Nephron (organoid): ENCODE measurements around the gene LY6G5C.
A peak's percentile ranks its signal among the peaks of the same experiment; 100 is the strongest.

Experiments
- H3K27ac Mint-ChIP-seq, 3 experiments: 2 replicates each; pipeline ENCODE4 v1.8.0; 2020; ENCODE audit warnings: mixed read lengths in 3 of 3, mild to moderate bottlenecking in 2 of 3, moderate library complexity in 1 of 3
- H3K27me3 Mint-ChIP-seq: 2 replicates; pipeline ENCODE4 v1.8.0; 2021; ENCODE audit warnings: low read depth, mild to moderate bottlenecking, moderate library complexity, mixed read lengths
- H3K36me3 Mint-ChIP-seq: 2 replicates; pipeline ENCODE4 v1.8.0; 2020; ENCODE audit warnings: low read depth, mixed read lengths
- H3K4me1 Mint-ChIP-seq: 2 replicates; pipeline ENCODE4 v1.8.0; 2020; ENCODE audit warnings: mixed read lengths
- H3K4me3 Mint-ChIP-seq, 3 experiments: 2 replicates each; pipeline ENCODE4 v1.8.0; 2020; ENCODE audit warnings: mild to moderate bottlenecking in 3 of 3, mixed read lengths in 3 of 3, moderate library complexity in 2 of 3
- H3K9me3 Mint-ChIP-seq: 2 replicates; pipeline ENCODE4 v1.8.0; 2020; ENCODE audit warnings: mixed read lengths
- CTCF ChIP-seq, 3 experiments: fragments of 200-600 bp; sonication (generic); IDR thresholded peaks; one replicate each; pipeline ENCODE4 v1.5.0; 2021; ENCODE audit warnings: antibody characterized with exemption in 3 of 3; ENCODE audit not compliant: unreplicated experiment in 3 of 3

Gene LY6G5C

DNA sequence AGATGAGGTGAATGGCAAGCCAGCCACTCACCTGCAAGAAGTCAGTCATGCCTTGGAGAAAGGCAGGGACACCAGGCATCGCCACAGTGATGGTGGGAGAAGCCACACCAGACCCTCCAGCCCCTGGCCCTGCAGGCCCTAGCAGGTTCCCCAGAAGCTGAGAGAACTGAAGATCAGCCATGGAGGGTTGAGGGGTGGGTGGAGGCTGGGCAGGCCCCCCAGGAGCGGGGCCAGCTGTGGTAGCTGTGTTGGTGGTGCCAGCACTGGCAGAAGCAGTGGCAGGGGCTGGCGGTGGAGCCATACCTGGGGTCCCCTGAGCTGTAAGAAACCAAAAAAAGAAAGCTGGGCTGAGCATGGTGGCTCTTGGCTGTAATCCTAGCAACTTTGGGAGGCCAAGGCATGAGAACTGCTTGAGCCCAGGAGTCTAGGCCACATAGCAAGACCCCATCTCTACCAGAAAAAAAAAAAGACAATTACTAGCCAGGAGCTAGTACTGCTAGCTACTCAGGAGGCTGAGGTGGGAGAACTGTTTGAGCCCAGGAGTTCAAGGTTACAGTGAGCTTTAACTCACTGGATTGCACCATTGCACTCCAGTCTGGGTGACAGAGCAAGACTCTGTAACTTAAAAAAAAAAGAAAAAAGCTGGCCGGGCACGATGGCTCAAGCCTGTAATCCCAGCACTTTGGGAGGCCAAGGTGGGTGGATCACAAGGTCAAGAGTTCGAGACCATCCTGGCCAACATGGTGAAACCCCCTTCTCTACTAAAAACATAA is 37.9 kb downstream of the LY6G5C start:
- Mint-ChIP-seq H3K4me3 (no peak overlapping the region), H3K36me3 (peaks cover 68% of the 10 kb centered on the region), H3K4me1 (no peaks in the 10 kb centered on the region), H3K27ac (no peak overlapping the region), H3K9me3 (no peaks in the 10 kb centered on the region), H3K27me3 (no peaks in the 10 kb centered on the region)
- no peak for TF ChIP-seq CTCF (IDR thresholded peaks at IDR 0.05; ENCODE audit: unreplicated experiment in 3 of 3)

GRCh38 chr6:31641370-31641769 is 39.5 kb downstream of the LY6G5C start:
- TF ChIP-seq CTCF (IDR thresholded peaks at IDR 0.05; ENCODE audit: unreplicated experiment in 3 of 3), result no peak
- Mint-ChIP-seq H3K36me3 (peaks cover 71% of the 10 kb centered on the region), H3K4me1 (no peaks in the 10 kb centered on the region), H3K9me3 (no peaks in the 10 kb centered on the region), H3K4me3 (no peak overlapping the region), H3K27me3 (no peaks in the 10 kb centered on the region), H3K27ac (no peak overlapping the region)

DNA sequence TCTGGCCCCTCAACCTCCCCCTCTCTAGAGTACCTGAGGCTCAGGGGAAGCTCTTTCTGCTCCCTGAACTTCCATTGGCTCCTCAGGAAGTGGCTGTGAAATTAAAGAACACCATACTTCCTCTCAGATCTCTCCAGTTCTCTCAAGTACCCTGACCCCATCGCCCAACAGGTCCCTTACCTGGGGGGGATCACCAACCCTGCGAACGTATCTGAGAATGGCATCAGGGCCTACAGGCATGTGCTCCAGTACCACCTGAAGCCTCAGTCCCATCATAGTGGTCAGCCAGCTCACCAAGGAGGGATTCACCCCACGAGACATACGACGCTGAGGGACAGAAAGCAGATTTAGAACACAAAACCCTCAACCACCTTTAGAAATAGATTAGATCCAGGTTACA is 40.3 kb downstream of the LY6G5C start:
- H3K4me3 Mint-ChIP-seq, result no peak overlapping the region
- no peaks in the 10 kb centered on the region for H3K4me1 Mint-ChIP-seq
- peaks cover 73% of the 10 kb centered on the region for H3K36me3 Mint-ChIP-seq
- no peaks in the 10 kb centered on the region for H3K27me3 Mint-ChIP-seq
- TF ChIP-seq CTCF (IDR thresholded peaks at IDR 0.05; ENCODE audit: unreplicated experiment in 3 of 3), result no peak
- H3K27ac Mint-ChIP-seq, result no peak overlapping the region
- no peaks in the 10 kb centered on the region for H3K9me3 Mint-ChIP-seq

GRCh38 chr6:31639449-31639861 is 41.4 kb downstream of the LY6G5C start:
- H3K36me3 Mint-ChIP-seq, result peaks cover 72% of the 10 kb centered on the region
- TF ChIP-seq CTCF (IDR thresholded peaks at IDR 0.05; ENCODE audit: unreplicated experiment in 3 of 3), result no peak
- H3K27ac Mint-ChIP-seq, result peak overlapping the region in 1 of 3 experiments; percentile 35
- H3K9me3 Mint-ChIP-seq, result no peaks in the 10 kb centered on the region
- no peak overlapping the region for H3K4me3 Mint-ChIP-seq
- no peaks in the 10 kb centered on the region for H3K4me1 Mint-ChIP-seq
- H3K27me3 Mint-ChIP-seq, result no peaks in the 10 kb centered on the region

DNA sequence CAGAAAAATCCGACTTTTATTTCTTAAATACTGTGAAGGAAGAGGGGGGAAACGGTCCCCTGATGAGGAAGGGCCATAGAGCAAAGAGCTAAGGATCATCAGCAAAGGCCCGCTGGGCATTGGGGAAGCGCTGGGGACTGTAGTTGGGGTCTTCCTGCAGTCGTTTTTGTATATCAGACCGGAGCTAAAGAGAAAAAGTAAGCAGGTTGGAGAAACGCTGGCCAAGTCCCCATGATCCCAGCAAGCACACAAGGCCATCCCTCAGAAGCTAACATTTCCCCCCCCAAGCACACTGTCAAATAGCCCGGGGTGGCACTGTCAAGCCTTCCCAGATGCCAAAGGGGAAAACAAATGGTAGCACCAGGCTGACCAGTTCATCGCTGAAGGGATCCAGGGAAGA is 41.8 kb downstream of the LY6G5C start:
- peak overlapping the region in 2 of 3 experiments; percentile 20 to 54 for H3K27ac Mint-ChIP-seq
- H3K4me3 Mint-ChIP-seq, result no peak overlapping the region
- H3K27me3 Mint-ChIP-seq, result no peaks in the 10 kb centered on the region
- TF ChIP-seq CTCF (IDR thresholded peaks at IDR 0.05; ENCODE audit: unreplicated experiment in 3 of 3), result no peak
- no peaks in the 10 kb centered on the region for H3K4me1 Mint-ChIP-seq
- no peaks in the 10 kb centered on the region for H3K9me3 Mint-ChIP-seq
- peaks cover 76% of the 10 kb centered on the region for H3K36me3 Mint-ChIP-seq
